ENCODE measurements around the gene ZDHHC7.

The ZDHHC7 gene

GRCh38 chr16:84933774-84934631 is 77.3 kb downstream of the ZDHHC7 start:
- DNase-seq, result no peak

GRCh38 chr16:84932681-84933080 is 78.7 kb downstream of the ZDHHC7 start:
- no peak for DNase-seq

GRCh38 chr16:84931506-84931905 is 79.8 kb downstream of the ZDHHC7 start:
- DNase-seq, result no peak

DNA sequence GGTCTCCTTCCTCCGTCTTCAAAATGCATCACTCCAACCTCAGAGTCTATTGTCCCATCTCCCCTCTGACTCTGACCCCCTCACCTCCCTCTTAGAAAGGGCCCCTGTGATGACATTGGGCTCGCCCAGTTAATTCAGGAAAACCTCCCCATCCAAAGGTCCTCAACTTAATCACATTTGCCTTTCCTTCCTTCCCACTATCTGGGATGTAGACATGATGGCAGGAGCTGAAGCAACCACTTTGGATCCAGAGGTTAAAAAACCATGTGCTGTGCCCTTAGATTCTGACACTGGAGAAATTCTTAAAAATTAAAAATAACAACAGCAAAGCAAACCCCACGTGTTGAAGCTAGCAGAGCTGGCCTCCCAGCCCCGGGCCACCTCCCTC is 80.2 kb downstream of the ZDHHC7 start:
- no peak for DNase-seq

DNA sequence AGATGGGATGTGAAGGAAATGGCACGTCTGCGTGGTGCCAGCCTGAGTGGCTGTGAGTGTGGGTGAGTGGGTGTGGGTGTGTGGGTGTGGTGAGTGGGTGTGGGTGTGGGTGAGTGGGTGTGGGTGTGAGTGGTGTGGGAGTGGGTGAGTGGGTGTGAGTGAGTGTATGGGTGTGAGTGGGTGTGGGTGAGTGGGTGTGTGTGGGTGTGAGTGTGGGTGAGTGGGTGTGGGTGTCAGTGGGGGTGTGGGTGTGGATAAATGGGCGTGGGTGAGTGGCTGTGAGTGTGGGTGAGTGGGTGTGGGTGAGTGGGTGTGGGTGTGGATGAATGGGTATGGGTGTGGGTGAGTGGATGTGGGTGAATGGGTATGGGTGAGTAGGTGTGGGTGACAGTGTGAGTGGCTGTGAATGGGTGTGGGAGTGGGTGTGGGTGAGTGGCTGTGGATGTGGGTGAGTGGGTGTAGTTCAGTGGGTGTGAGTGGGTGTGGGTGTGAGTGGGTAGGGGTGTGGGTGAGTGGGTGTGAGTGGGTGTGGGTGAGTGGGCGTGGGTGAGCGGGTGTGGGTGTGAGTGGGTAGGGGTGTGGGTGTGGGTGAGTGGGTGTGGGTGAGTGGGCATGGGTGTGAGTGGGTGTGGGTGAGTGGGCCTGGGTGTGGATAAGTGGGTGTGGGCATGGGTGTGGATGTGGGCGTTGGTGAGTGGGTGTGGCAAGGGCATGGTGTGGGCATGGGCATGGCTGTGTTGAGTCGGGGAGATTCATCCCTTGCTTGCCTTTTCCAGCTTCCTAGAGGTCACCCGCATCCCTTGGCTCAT is 80.8 kb downstream of the ZDHHC7 start:
- DNase-seq, result no peak

- DNase-seq, result no peak
Observed at GRCh38 chr16:84929421-84930297, 81.7 kb downstream of the ZDHHC7 start.

GRCh38 chr16:84928679-84929420 is 82.5 kb downstream of the ZDHHC7 start:
- DNase-seq, result no peak

- DNase-seq, result no peak
Observed at GRCh38 chr16:84927621-84928591, 83.4 kb downstream of the ZDHHC7 start.

GRCh38 chr16:84926462-84926861 is 84.9 kb downstream of the ZDHHC7 start:
- no peak for DNase-seq

GRCh38 chr16:84925773-84926372 is 85.5 kb downstream of the ZDHHC7 start:
- no peak for DNase-seq

DNA sequence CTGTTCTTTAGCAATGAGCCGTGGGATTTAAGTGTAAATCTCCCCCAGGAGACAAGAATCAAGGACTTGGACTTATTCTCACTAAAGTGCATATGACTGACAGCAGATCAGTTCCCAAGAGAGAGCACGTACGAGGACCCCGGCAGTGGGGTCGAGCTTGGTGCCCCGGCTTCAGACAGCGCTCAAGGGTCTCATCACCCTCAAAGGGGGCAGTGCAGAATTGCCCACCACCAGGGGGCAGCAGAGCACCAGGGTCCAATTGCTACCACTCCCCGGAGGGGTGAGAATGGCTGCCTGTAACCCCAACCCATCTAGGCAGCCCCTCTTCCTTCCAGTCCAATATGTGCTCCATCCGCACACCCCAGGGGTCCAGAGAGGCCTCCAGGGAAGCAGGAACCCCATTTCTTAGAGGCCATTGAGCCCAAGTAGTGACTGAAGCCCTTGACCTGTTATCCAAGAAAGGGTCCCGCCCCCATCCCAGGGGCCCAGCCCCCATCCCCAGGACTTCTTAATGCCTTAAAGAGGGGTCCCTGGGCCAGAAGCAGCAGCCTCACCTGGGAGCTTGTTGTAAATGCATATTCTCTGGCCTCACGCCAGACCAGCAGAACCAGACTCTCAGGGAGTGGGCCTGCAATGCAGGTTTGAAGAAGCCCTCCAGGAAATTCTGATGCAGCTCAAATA is 86.1 kb downstream of the ZDHHC7 start:
- no peak for DNase-seq

GRCh38 chr16:84924331-84925091 is 86.8 kb downstream of the ZDHHC7 start:
- DNase-seq, result no peak
